GM18907 (cell line): Measurements from ENCODE around the gene CASP3.
"Not testable (repeated sequence)": the region's sequence is repeated elsewhere in the genome, so short reads cannot be mapped to it uniquely, and the experiment has no call there.

Experiments
- ATAC-seq: cut with Tn5 transposase; IDR thresholded peaks from one replicate; pipeline ENCODE4 v1.9.1; 2021; ENCODE audit warnings: mild to moderate bottlenecking, moderate library complexity; ENCODE audit not compliant: unreplicated experiment

The CASP3 gene

DNA sequence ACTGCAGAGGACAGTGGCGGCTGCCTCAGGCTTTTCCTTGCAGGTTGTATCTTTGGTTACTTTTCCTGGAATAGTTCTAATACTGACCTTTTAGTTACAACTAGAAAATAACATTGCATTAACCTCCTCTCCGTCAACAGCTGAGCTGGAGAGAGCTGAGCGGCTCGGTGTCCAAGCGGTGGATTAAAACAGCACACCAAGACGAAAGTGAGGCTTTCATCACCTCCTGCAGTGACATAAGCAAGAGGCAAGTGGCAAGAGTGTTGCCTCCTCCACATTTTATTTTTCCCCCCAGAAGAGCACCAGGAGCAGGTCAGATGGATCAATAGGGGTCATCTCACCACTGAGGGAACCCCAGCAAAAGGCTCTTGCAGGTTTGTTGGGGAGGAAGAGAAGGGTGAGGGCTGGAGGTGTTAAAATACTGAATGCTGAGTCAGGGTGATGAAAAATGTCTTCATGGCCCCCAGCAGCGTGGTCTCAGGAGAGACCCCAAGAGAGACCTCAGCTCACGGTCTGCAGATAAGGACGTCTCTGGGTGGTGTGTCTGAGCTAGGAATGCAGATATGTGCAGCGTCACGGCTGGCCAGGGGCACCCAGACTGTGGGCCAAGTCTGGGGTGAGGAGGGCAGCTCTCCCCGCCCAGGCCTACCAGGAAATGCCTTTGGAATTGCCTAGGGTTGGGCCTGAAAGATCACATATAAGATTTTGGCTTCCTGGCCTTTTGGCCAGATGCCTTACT lies 50.3 kb downstream of the CASP3 start:
- ATAC-seq, result no peak

DNA sequence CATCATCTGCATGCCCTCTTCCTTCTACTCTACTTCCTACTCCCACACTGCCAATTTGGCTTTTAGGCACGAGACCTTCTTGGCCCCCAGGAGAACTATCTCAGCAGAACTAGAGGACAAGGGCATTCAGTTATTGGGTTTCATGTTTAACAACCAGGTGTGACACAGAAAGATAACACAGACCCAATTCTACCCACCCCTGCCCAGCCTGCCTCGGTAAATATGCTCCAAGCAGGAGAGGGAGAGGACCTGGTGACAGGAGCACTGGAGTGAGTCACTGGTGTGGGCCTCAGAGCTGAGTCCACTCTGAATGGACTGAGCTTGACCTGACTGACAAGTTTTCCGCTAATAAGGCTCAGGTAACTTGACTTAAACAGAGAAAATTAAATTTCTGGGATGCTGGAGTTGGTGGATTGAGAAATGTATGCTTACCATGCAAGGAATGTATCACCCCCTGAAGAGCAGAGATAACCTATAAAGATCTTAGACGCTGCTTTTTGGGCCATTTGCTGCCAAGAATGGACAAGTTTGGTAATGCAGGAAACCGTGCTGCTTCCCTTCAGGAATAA lies 52.5 kb downstream of the CASP3 start:
- no peak for ATAC-seq

- ATAC-seq, result no peak
These were observed 53.1 kb downstream of the CASP3 start for GRCh38 chr4:184596044-184596616.

- ATAC-seq, result no peak
These were observed 53.8 kb downstream of the CASP3 start for GRCh38 chr4:184595430-184595829.

- no peak for ATAC-seq
These were observed 55.8 kb downstream of the CASP3 start for GRCh38 chr4:184593461-184593860.

- not testable (repeated sequence) for ATAC-seq
These were observed 57.4 kb downstream of the CASP3 start for GRCh38 chr4:184591747-184592270.

- no peak for ATAC-seq
These were observed 58.1 kb downstream of the CASP3 start for GRCh38 chr4:184591070-184591677.

DNA sequence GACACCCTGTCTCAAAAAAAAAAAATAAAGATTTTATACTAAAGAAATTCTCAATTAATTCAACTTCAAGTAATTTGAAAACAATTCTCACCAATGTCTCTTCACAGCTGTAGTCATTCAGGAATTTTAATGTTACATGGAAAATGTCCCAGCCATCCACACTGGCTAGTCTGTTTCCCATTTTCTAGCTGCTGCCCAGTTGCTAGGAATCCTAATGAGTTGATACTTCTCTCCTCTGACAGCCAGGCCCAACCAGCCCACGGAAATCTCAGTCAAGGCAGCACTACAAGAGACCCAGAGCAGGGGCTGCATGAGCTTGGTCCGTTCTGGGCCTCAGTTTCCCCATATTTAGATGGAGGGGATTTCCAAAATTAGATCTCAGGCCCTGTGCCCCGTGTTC lies 59.1 kb downstream of the CASP3 start:
- no peak for ATAC-seq

DNA sequence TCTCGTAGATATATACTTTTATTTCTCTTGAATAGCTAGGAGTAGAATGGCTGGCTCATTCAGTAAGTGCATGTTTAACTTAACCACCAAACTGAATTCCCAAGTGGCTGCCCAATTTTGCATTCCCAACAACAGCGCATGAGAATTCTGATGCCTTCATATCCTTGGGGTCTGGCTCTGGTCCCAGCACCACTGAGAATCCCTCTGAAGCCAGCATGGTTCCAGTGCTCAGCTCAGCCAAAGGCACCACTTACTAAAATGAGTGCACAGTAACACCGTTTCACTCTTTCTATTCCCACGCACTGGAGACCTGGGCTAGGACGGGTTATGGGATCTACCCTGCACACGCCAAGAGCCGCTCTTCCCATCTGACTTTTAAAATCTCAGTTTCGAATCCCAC lies 60.4 kb downstream of the CASP3 start:
- ATAC-seq, result no peak

DNA sequence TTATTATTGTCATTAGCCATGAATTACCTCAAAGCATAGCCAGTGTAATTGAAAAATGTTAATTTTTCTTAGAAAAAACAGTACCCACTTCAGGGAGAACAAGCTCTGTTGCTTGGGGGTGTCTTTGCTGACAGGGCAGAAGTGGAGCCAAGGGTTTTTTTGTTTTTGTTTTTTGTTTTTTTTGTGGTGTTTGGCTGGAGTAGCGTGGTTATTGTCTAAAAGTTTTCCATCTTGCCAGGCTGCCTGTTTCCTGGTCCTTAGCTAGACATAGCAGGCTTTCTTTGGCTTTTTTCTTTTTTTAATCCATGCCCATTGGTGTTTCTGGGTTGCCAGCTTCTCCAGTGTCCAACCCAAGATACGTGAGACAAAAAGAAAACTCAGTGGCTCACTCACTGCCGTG lies 61.5 kb downstream of the CASP3 start:
- ATAC-seq, result no peak

DNA sequence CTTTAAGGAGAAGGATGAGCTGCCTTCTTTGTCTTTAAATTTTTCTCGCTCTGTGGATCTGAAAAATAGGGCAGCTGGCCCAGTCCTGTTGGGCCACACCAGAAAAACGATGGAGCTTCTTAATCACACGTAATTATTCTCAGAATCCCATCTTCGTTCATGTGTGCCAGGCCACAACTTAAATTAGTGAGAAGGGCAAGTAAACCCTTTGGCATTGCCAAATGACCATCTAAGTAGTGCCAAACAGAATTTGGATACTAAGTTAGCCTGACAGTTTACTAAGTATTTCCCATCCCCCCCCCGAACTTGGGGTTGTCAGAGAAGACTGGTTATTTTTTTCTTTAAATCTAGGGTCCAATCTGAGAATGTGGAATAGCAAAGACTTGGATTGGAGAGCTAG lies 62.0 kb downstream of the CASP3 start:
- ATAC-seq, result no peak

DNA sequence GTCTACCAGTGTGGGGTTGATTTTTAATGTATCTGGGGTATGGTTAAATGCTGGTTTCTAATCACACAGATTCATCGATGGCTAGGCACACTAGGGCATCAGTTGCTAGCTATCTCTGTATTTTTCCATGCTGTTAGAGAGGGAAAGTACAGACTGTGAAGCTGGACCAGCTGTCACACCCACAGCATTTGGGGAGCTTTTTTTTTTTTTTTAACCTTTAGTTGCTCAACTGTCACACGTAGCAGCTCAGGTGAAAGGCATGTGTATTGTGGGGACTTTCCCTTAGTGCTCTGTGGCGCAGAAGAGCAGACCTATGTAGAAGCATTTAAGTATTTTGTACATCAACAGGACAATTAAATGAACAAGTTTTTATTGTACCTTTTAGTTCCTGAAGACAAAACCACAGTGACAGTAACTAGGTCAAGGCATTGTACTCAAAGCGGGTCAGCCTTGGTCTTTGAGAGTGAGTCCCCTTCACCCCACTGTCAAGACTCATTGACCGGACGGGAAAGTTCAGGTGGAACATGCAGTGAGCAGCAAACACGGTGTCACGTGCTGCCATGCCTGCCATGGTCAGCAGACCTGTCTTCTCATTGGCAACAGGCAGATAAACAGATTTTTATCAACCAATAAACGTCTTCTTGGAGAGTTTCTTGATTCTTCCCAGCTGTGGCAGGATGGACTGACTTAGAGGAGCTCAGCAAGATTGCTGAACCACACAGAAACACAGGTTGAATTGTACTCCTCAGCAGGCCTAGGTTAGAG lies 65.3 kb downstream of the CASP3 start:
- ATAC-seq, result peak; percentile 48
